Progenitor cell of endocrine pancreas (in vitro differentiated cells): ENCODE measurements around the gene MCIDAS. TPM values are rescaled to one million over a fixed set of nuclear protein-coding genes. Genes with fewer than 3 reads are reported as not detected.

ENCODE experiments used
- DNase-seq: peaks from one replicate; pipeline ENCODE4 v3.0.0; 2021; ENCODE audit warnings: low spot score; ENCODE audit not compliant: unreplicated experiment
- H3K27ac Mint-ChIP-seq: 2 replicates; pipeline ENCODE4 v1.8.0; 2021; ENCODE audit warnings: mild to moderate bottlenecking, moderate library complexity, mixed read lengths
- H3K27me3 Mint-ChIP-seq: 2 replicates; pipeline ENCODE4 v1.8.0; 2021; ENCODE audit warnings: mixed read lengths
- H3K36me3 Mint-ChIP-seq: 2 replicates; pipeline ENCODE4 v1.8.0; 2022; ENCODE audit warnings: mixed read lengths; ENCODE audit not compliant: insufficient read depth
- H3K4me1 Mint-ChIP-seq: 2 replicates; pipeline ENCODE4 v1.8.0; 2021; ENCODE audit warnings: low read depth, mixed read lengths
- H3K4me3 Mint-ChIP-seq: 2 replicates; pipeline ENCODE4 v1.8.0; 2021; ENCODE audit warnings: low read depth, mild to moderate bottlenecking, moderate library complexity, mixed read lengths
- H3K9me3 Mint-ChIP-seq: 2 replicates; pipeline ENCODE4 v1.8.0; 2021; ENCODE audit warnings: low read depth, mixed read lengths
- microRNA-seq: library from miRNA; unstranded; fragments of <30 nt; microRNA quantifications from one replicate; pipeline ENCODE4 v1.1.0, GENCODE V29; 2020; ENCODE audit warnings: borderline number of aligned reads; ENCODE audit not compliant: unreplicated experiment
- total RNA-seq: library from RNA; stranded (reverse); gene quantifications from 2 replicates; pipeline ENCODE4 v1.2.1, GENCODE V29; 2021
- TF ChIP-seq, protein P1 (sequence below): fragments of 200-600 bp; sonication (generic); IDR thresholded peaks from one replicate; pipeline ENCODE4 v1.5.0; 2021; ENCODE audit warnings: antibody characterized with exemption, mild to moderate bottlenecking; ENCODE audit not compliant: unreplicated experiment

MCIDAS gene
- total RNA-seq, 1 donor from 2014 or later, result not detected

GRCh38 chr5:55172051-55172899 lies 54.8 kb downstream of the MCIDAS start:
- Mint-ChIP-seq H3K4me3 (peak overlapping the region; percentile 74), H3K4me1 (peaks cover 12% of the 10 kb centered on the region), H3K27me3 (peaks cover 72% of the 10 kb centered on the region), H3K36me3 (no peaks in the 10 kb centered on the region), H3K27ac (no peak overlapping the region), H3K9me3 (no peaks in the 10 kb centered on the region)
- DNase-seq, result no peak
- TF ChIP-seq, protein P1, sequence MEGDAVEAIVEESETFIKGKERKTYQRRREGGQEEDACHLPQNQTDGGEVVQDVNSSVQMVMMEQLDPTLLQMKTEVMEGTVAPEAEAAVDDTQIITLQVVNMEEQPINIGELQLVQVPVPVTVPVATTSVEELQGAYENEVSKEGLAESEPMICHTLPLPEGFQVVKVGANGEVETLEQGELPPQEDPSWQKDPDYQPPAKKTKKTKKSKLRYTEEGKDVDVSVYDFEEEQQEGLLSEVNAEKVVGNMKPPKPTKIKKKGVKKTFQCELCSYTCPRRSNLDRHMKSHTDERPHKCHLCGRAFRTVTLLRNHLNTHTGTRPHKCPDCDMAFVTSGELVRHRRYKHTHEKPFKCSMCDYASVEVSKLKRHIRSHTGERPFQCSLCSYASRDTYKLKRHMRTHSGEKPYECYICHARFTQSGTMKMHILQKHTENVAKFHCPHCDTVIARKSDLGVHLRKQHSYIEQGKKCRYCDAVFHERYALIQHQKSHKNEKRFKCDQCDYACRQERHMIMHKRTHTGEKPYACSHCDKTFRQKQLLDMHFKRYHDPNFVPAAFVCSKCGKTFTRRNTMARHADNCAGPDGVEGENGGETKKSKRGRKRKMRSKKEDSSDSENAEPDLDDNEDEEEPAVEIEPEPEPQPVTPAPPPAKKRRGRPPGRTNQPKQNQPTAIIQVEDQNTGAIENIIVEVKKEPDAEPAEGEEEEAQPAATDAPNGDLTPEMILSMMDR, result peak; percentile 84

GRCh38 chr5:55171471-55171870 lies 55.6 kb downstream of the MCIDAS start:
- no peak overlapping the region for H3K4me3 Mint-ChIP-seq
- no peaks in the 10 kb centered on the region for H3K36me3 Mint-ChIP-seq
- TF ChIP-seq, protein P1, result no peak
- H3K4me1 Mint-ChIP-seq, result peaks cover 9% of the 10 kb centered on the region
- H3K27me3 Mint-ChIP-seq, result peaks cover 64% of the 10 kb centered on the region
- no peaks in the 10 kb centered on the region for H3K9me3 Mint-ChIP-seq
- no peak overlapping the region for H3K27ac Mint-ChIP-seq
- DNase-seq, result no peak

Small RNAs within 50 kb of the gene (microRNA-seq; reads per million reads assigned to microRNA genes)
- gene MIR449A (not detected), gene MIR449B (not detected), gene MIR449C (not detected)

Other genes with a start within 250 kb of the MCIDAS start
- gene ESM1, start 241.7 kb downstream of the MCIDAS start, total RNA-seq, result not detected in 2 replicates
- not detected in 2 replicates for gene GZMK, start 203.1 kb downstream of the MCIDAS start, total RNA-seq
- gene GZMA, start 124.7 kb downstream of the MCIDAS start, total RNA-seq, result not detected in 2 replicates
- gene GPX8, start 67.1 kb downstream of the MCIDAS start, total RNA-seq, result 38.8 and 40.0 TPM in 2 replicates
- not detected in 2 replicates for gene CDC20B, start 54.1 kb downstream of the MCIDAS start, total RNA-seq
- 0.19 TPM in 1 of 2 replicates, not detected in the other for gene CCNO, start 6.3 kb upstream of the MCIDAS start, total RNA-seq
- gene DHX29, start 80.4 kb upstream of the MCIDAS start, total RNA-seq, result 24.2 and 25.1 TPM in 2 replicates
- gene MTREX, start 80.7 kb upstream of the MCIDAS start, total RNA-seq, result 75.5 and 79.5 TPM in 2 replicates